ENCODE results near the gene RCAN1.

GRCh38 chr21:34567604-34568155, 47.2 kb downstream of the RCAN1 start:
- TF ChIP-seq CTCF (conservative IDR thresholded peaks at IDR 0.05; ENCODE audit: low read depth, low read length), result no peak
- TF ChIP-seq EZH2 (IDR thresholded peaks at IDR 0.05; ENCODE audit: borderline replicate concordance, low read depth, low read length, poor library complexity, severe bottlenecking), result no peak
